Measurements from ENCODE around the gene SSBP2. TPM values are rescaled to one million over a fixed set of nuclear protein-coding genes. Genes with fewer than 3 reads are reported as not detected.

The SSBP2 gene
- total and polyA plus RNA-seq, 4 donors: 36.2 to 92.0 (median 67.3) TPM

DNA sequence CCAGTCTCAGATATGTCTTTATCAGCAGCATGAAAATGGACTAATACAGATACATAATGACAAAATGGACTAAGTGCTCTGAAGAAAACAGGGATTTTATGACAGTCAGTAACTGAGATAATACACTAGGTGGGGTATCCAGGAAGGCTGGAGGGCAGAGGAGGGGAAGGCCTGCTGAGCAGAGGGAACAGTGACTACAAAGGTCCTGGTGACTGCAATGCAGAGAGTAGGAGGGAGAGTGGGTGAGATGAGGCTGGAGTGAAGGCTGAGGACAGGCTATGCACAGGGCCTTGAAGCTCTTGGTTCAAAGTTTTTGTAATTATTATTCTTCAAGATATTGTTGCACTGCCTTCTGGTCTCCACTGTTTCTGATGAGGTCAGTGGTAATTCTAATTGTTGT is 361.9 kb downstream of the SSBP2 start:
- Histone ChIP-seq H3K9me3 (ENCODE audit: control insufficient read depth, low read length) (no peaks in the 10 kb centered on the region), H3K4me1 (ENCODE audit: control insufficient read depth in 1 of 2, insufficient read depth in 2 of 2, low read length in 2 of 2) (no peaks in the 10 kb centered on the region), H3K27ac (ENCODE audit: low read depth in 1 of 2, low read length in 2 of 2) (no peak overlapping the region), H3K36me3 (ENCODE audit: control insufficient read depth in 1 of 2, insufficient read depth in 2 of 2, low read length in 1 of 2) (no peaks in the 10 kb centered on the region), H3K4me3 (ENCODE audit: low read length in 2 of 2) (no peak overlapping the region), H3K27me3 (ENCODE audit: control insufficient read depth in 1 of 2, insufficient read depth in 2 of 2, low read length in 1 of 2) (no peaks in the 10 kb centered on the region)
- intact Hi-C loops (cut with DNase I): no loop called here
- no peak for ATAC-seq (ENCODE audit: low FRiP score)
- DNase-seq: no peak

GRCh38 chr5:81388169-81388568 is 362.7 kb downstream of the SSBP2 start:
- ATAC-seq (ENCODE audit: low FRiP score): no peak
- WGBS, 2 donors: 81 to 89% methylated on average over 4 of the region's 4 CpGs
- no peaks in the 10 kb centered on the region for H3K27me3 ChIP-seq (ENCODE audit: control insufficient read depth in 1 of 2, insufficient read depth in 2 of 2, low read length in 1 of 2)

GRCh38 chr5:81383867-81384266 is 367.0 kb downstream of the SSBP2 start:
- ATAC-seq (ENCODE audit: low FRiP score) (no peak), DNase-seq (no peak)
- H3K27me3 ChIP-seq (ENCODE audit: control insufficient read depth in 1 of 2, insufficient read depth in 2 of 2, low read length in 1 of 2): no peaks in the 10 kb centered on the region
- no peaks in the 10 kb centered on the region for H3K4me1 ChIP-seq (ENCODE audit: control insufficient read depth in 1 of 2, insufficient read depth in 2 of 2, low read length in 2 of 2)
- H3K27ac ChIP-seq (ENCODE audit: low read depth in 1 of 2, low read length in 2 of 2): no peak overlapping the region
- H3K9me3 ChIP-seq (ENCODE audit: control insufficient read depth, low read length): no peaks in the 10 kb centered on the region
- intact Hi-C loops (cut with DNase I): no loop called here
- H3K36me3 ChIP-seq (ENCODE audit: control insufficient read depth in 1 of 2, insufficient read depth in 2 of 2, low read length in 1 of 2): no peaks in the 10 kb centered on the region
- H3K4me3 ChIP-seq (ENCODE audit: low read length in 2 of 2): no peak overlapping the region
- WGBS, 2 donors: 83 to 93% methylated on average over 2 of the region's 2 CpGs

More at GRCh38 chr5:81388169-81388568, 362.7 kb downstream of the SSBP2 start:
- Histone ChIP-seq H3K4me3 (ENCODE audit: low read length in 2 of 2) (no peak overlapping the region), H3K9me3 (ENCODE audit: control insufficient read depth, low read length) (no peaks in the 10 kb centered on the region), H3K4me1 (ENCODE audit: control insufficient read depth in 1 of 2, insufficient read depth in 2 of 2, low read length in 2 of 2) (no peaks in the 10 kb centered on the region), H3K36me3 (ENCODE audit: control insufficient read depth in 1 of 2, insufficient read depth in 2 of 2, low read length in 1 of 2) (no peaks in the 10 kb centered on the region), H3K27ac (ENCODE audit: low read depth in 1 of 2, low read length in 2 of 2) (no peak overlapping the region)
- DNase-seq: no peak
- intact Hi-C loops (cut with DNase I): no loop called here

GRCh38 chr5:81371354-81371876 is 379.5 kb downstream of the SSBP2 start:
- intact Hi-C loops (cut with DNase I): no loop called here

GRCh38 chr5:81370912-81371311 is 380.0 kb downstream of the SSBP2 start:
- Histone ChIP-seq H3K4me1 (ENCODE audit: control insufficient read depth in 1 of 2, insufficient read depth in 2 of 2, low read length in 2 of 2) (no peaks in the 10 kb centered on the region), H3K9me3 (ENCODE audit: control insufficient read depth, low read length) (no peaks in the 10 kb centered on the region), H3K27ac (ENCODE audit: low read depth in 1 of 2, low read length in 2 of 2) (no peak overlapping the region), H3K4me3 (ENCODE audit: low read length in 2 of 2) (no peak overlapping the region), H3K36me3 (ENCODE audit: control insufficient read depth in 1 of 2, insufficient read depth in 2 of 2, low read length in 1 of 2) (no peaks in the 10 kb centered on the region), H3K27me3 (ENCODE audit: control insufficient read depth in 1 of 2, insufficient read depth in 2 of 2, low read length in 1 of 2) (no peaks in the 10 kb centered on the region)
- no peak for DNase-seq
- intact Hi-C loops (cut with DNase I): no loop called here
- ATAC-seq (ENCODE audit: low FRiP score): no peak

More at GRCh38 chr5:81371354-81371876, 379.5 kb downstream of the SSBP2 start:
- no peak for ATAC-seq (ENCODE audit: low FRiP score)
- Histone ChIP-seq H3K36me3 (ENCODE audit: control insufficient read depth in 1 of 2, insufficient read depth in 2 of 2, low read length in 1 of 2) (no peaks in the 10 kb centered on the region), H3K27me3 (ENCODE audit: control insufficient read depth in 1 of 2, insufficient read depth in 2 of 2, low read length in 1 of 2) (no peaks in the 10 kb centered on the region), H3K4me1 (ENCODE audit: control insufficient read depth in 1 of 2, insufficient read depth in 2 of 2, low read length in 2 of 2) (no peaks in the 10 kb centered on the region), H3K9me3 (ENCODE audit: control insufficient read depth, low read length) (no peaks in the 10 kb centered on the region), H3K4me3 (ENCODE audit: low read length in 2 of 2) (no peak overlapping the region), H3K27ac (ENCODE audit: low read depth in 1 of 2, low read length in 2 of 2) (no peak overlapping the region)
- 96 to 97% methylated on average over 2 of the region's 2 CpGs for WGBS, 2 donors
- DNase-seq: no peak

DNA sequence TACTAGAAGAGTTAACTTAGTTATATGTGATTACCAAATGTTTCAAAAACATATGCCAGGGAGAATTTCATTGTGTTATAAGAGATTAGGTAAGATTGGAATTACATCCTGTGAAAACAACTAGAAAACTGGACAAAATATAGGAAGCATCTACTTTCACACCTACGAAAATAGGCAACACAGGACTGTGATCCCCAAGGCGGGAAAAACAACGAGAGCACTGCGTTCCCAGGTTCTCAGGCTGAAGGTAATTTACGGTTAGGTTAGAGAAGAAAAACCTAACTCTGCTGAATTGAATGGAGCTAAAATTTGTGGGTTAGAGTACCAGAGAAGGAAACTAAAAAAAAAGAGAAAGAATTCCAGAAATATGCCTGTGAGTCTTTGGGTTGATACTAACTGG is 385.4 kb downstream of the SSBP2 start:
- no peak for DNase-seq
- H3K4me1 ChIP-seq (ENCODE audit: control insufficient read depth in 1 of 2, insufficient read depth in 2 of 2, low read length in 2 of 2): no peaks in the 10 kb centered on the region
- no peaks in the 10 kb centered on the region for H3K27me3 ChIP-seq (ENCODE audit: control insufficient read depth in 1 of 2, insufficient read depth in 2 of 2, low read length in 1 of 2)
- H3K4me3 ChIP-seq (ENCODE audit: low read length in 2 of 2): no peak overlapping the region
- intact Hi-C loops (cut with DNase I): no loop called here
- H3K9me3 ChIP-seq (ENCODE audit: control insufficient read depth, low read length): no peaks in the 10 kb centered on the region
- H3K27ac ChIP-seq (ENCODE audit: low read depth in 1 of 2, low read length in 2 of 2): no peak overlapping the region
- 66 to 74% methylated on average over 5 of the region's 5 CpGs for WGBS, 2 donors
- no peak for ATAC-seq (ENCODE audit: low FRiP score)
- no peaks in the 10 kb centered on the region for H3K36me3 ChIP-seq (ENCODE audit: control insufficient read depth in 1 of 2, insufficient read depth in 2 of 2, low read length in 1 of 2)

DNA sequence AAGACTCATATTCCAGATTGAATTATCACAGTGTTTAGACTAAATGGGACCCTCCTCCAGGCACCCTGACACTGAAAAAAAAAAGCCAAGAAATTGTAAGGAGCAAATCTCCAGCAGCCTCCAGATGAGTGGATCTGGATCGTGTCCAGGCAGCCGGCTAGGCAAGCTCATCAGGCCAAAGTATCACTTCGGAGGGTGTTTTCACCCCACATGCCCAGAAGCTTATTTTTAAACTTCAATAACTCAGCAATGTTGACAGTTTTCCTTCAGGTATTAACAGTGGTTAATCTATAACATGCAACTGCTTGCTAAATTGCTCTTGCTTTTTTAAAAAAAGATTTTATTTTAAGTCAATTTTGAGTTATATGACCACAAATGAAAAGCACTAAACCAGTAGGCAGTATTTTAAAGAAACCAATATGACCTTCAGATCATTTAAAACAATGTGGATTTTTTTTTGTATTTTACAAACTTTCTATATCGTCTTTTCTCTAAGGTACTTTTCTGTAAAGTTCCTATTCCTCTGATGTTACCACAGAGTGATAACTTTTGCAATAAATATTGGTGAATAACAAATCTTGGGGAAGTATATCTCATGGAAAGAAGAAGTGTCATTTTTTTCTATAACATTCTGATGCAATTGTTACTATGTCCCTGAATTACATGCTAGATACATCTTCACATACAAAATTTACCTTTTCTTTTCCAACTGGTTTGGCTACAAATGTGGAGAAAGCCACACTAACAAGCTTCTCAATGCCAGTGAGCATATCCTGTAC is 387.6 kb downstream of the SSBP2 start:
- H3K4me3 ChIP-seq (ENCODE audit: low read length in 2 of 2): no peak overlapping the region
- WGBS, 2 donors: 72 to 74% methylated on average over 4 of the region's 4 CpGs
- H3K9me3 ChIP-seq (ENCODE audit: control insufficient read depth, low read length): no peaks in the 10 kb centered on the region
- no peaks in the 10 kb centered on the region for H3K36me3 ChIP-seq (ENCODE audit: control insufficient read depth in 1 of 2, insufficient read depth in 2 of 2, low read length in 1 of 2)
- no peaks in the 10 kb centered on the region for H3K4me1 ChIP-seq (ENCODE audit: control insufficient read depth in 1 of 2, insufficient read depth in 2 of 2, low read length in 2 of 2)
- ATAC-seq (ENCODE audit: low FRiP score) (no peak), DNase-seq (no peak)
- intact Hi-C loops (cut with DNase I): no loop called here
- H3K27ac ChIP-seq (ENCODE audit: low read depth in 1 of 2, low read length in 2 of 2): no peak overlapping the region
- no peaks in the 10 kb centered on the region for H3K27me3 ChIP-seq (ENCODE audit: control insufficient read depth in 1 of 2, insufficient read depth in 2 of 2, low read length in 1 of 2)
